NCI-H2081 (cell line): ENCODE data around the gene CNPY2.
"Not testable (repeated sequence)": the region's sequence is repeated elsewhere in the genome, so short reads cannot be mapped to it uniquely, and the experiment has no call there.

Source experiments
- DNase-seq, 2 experiments: peaks; one replicate each; lab custom pipeline; 2025; lab: John Stamatoyannopoulos, UW

The CNPY2 gene

GRCh38 chr12:56315622-56316473 is at the start of gene CNPY2:
CNPY2 (minus strand) TSS chr12:56315988; CDS start chr12:56315217, 771 bp downstream.
- DNase-seq: peak; percentile 96 to 97

- no peak for DNase-seq
These were observed 46.6 kb upstream of the CNPY2 start, which contains the start of gene APOF for GRCh38 chr12:56362130-56363059. APOF (minus strand) TSS chr12:56362857; CDS start chr12:56362745, 112 bp downstream.

- no peak for DNase-seq
These were observed 45.8 kb upstream of the CNPY2 start for GRCh38 chr12:56361487-56362129.

GRCh38 chr12:56359851-56360767 is 44.3 kb upstream of the CNPY2 start, which contains the start of gene STAT2:
STAT2 (minus strand) TSS chr12:56360107; CDS start chr12:56356571, 3,536 bp downstream.
- DNase-seq: peak; percentile 98 to 99

- no peak for DNase-seq
These were observed 43.2 kb upstream of the CNPY2 start for GRCh38 chr12:56358836-56359532.

- DNase-seq: no peak
These were observed 35.5 kb upstream of the CNPY2 start for GRCh38 chr12:56351325-56351724.

GRCh38 chr12:56350662-56351061 is 34.9 kb upstream of the CNPY2 start:
- DNase-seq: no peak

GRCh38 chr12:56348776-56349175 is 33.0 kb upstream of the CNPY2 start:
- no peak for DNase-seq

- DNase-seq: not testable (repeated sequence)
These were observed 31.5 kb upstream of the CNPY2 start for GRCh38 chr12:56347255-56347654.

- no peak for DNase-seq
These were observed 30.9 kb upstream of the CNPY2 start for GRCh38 chr12:56346675-56347074.

- not testable (repeated sequence) for DNase-seq
These were observed 26.5 kb upstream of the CNPY2 start for GRCh38 chr12:56342290-56342689.

- DNase-seq: no peak
These were observed 25.8 kb upstream of the CNPY2 start for GRCh38 chr12:56341616-56342015.

GRCh38 chr12:56339158-56339422 is 23.3 kb upstream of the CNPY2 start:
- no peak for DNase-seq

- peak; percentile 45 to 47 for DNase-seq
These were observed 22.7 kb upstream of the CNPY2 start, which contains the start of gene IL23A for GRCh38 chr12:56338308-56339157. IL23A (plus strand) TSS chr12:56338884; CDS start chr12:56339045, 161 bp downstream.

GRCh38 chr12:56337753-56338251 is 22.0 kb upstream of the CNPY2 start:
- DNase-seq: no peak

GRCh38 chr12:56336361-56337167 is 20.8 kb upstream of the CNPY2 start:
- DNase-seq: no peak

GRCh38 chr12:56335527-56335926 is 19.7 kb upstream of the CNPY2 start:
- not testable (repeated sequence) for DNase-seq

- no peak for DNase-seq
These were observed 18.7 kb upstream of the CNPY2 start for GRCh38 chr12:56334490-56334793.
